Mesendoderm (in vitro differentiated cells): ENCODE data around the gene WDTC1.
A peak's percentile ranks its signal among the peaks of the same experiment; 100 is the strongest.
"Not testable (repeated sequence)": the region's sequence is repeated elsewhere in the genome, so short reads cannot be mapped to it uniquely, and the experiment has no call there.

Source experiments
- DNase-seq: peaks from one replicate; pipeline ENCODE4 v3.0.0; 2013
- H2AK5ac ChIP-seq: 2 replicates; pipeline ENCODE4 v1.6.1; 2013; ENCODE audit warnings: low read length, inconsistent platforms
- H2BK120ac ChIP-seq: 2 replicates; pipeline ENCODE4 v1.6.1; 2013; ENCODE audit warnings: low read depth, mild to moderate bottlenecking, low read length, moderate library complexity, mixed read lengths
- H2BK15ac ChIP-seq: replicated peaks from 2 replicates; pipeline ENCODE4 v1.6.1; 2013; ENCODE audit warnings: low read depth, mild to moderate bottlenecking, moderate library complexity
- H2BK5ac ChIP-seq: 2 replicates; pipeline ENCODE4 v1.6.1; 2013; ENCODE audit warnings: low read length, inconsistent platforms
- H3K18ac ChIP-seq: 2 replicates; pipeline ENCODE4 v1.6.1; 2013; ENCODE audit warnings: mild to moderate bottlenecking, low read length, mixed read lengths
- H3K23ac ChIP-seq: one replicate; pipeline ENCODE4 v1.6.1; 2013; ENCODE audit warnings: low read length
- H3K27ac ChIP-seq: 2 replicates; pipeline ENCODE4 v1.5.1; 2013; ENCODE audit warnings: low read depth, mild to moderate bottlenecking, inconsistent platforms, low read length, moderate library complexity
- H3K27me3 ChIP-seq: 2 replicates; pipeline ENCODE4 v1.6.1; 2013; ENCODE audit warnings: low read length, control low read depth, mild to moderate bottlenecking, inconsistent platforms; ENCODE audit not compliant: insufficient read depth, poor library complexity
- H3K36me3 ChIP-seq: 2 replicates; pipeline ENCODE4 v1.6.1; 2013; ENCODE audit warnings: low read length, inconsistent platforms; ENCODE audit not compliant: control insufficient read depth, insufficient read depth
- H3K4ac ChIP-seq: one replicate; pipeline ENCODE4 v1.6.1; 2013; ENCODE audit warnings: low read depth, mild to moderate bottlenecking, low read length, moderate library complexity
- H3K4me1 ChIP-seq: 2 replicates; pipeline ENCODE4 v1.6.1; 2013; ENCODE audit warnings: low read depth, low read length, inconsistent platforms; ENCODE audit not compliant: control insufficient read depth
- H3K4me2 ChIP-seq: 2 replicates; pipeline ENCODE4 v1.6.1; 2013; ENCODE audit warnings: low read length
- H3K4me3 ChIP-seq: 2 replicates; pipeline ENCODE4 v1.5.1; 2013; ENCODE audit warnings: mild to moderate bottlenecking, low read length
- H3K56ac ChIP-seq: one replicate; pipeline ENCODE4 v1.6.1; 2013; ENCODE audit warnings: low read length
- H3K79me1 ChIP-seq: 2 replicates; pipeline ENCODE4 v1.6.1; 2013; ENCODE audit warnings: low read length, inconsistent platforms
- H3K79me2 ChIP-seq: 2 replicates; pipeline ENCODE4 v1.6.1; 2013; ENCODE audit warnings: mild to moderate bottlenecking, low read length; ENCODE audit not compliant: control insufficient read depth, insufficient read depth
- H3K9ac ChIP-seq: 2 replicates; pipeline ENCODE4 v1.6.1; 2013; ENCODE audit warnings: low read length, inconsistent platforms
- H4K5ac ChIP-seq: one replicate; pipeline ENCODE4 v1.6.1; 2013; ENCODE audit warnings: low read length
- H4K8ac ChIP-seq: one replicate; pipeline ENCODE4 v1.6.1; 2013; ENCODE audit warnings: low read depth, mild to moderate bottlenecking, control low read depth, low read length, moderate library complexity
- WGBS: extraction: QIAGEN DNeasy Blood & Tissue Kit; methylation state at CpG from one replicate; pipeline ENCODE4 v1.1.7; 2013; ENCODE audit warnings: low lambda C conversion rate, missing lambda C conversion rate; ENCODE audit not compliant: insufficient coverage; ENCODE audit errors: extremely low coverage; 5-methylcytosine and 5-hydroxymethylcytosine counted together

Gene WDTC1

GRCh38 chr1:27220096-27220495 lies 14.3 kb upstream of the WDTC1 start:
- Histone ChIP-seq H2BK15ac (no peak overlapping the region), H3K4ac (no peak overlapping the region), H3K79me2 (no peaks in the 10 kb centered on the region), H3K79me1 (no peaks in the 10 kb centered on the region), H3K18ac (no peak overlapping the region), H3K36me3 (no peaks in the 10 kb centered on the region), H3K4me1 (no peaks in the 10 kb centered on the region), H3K23ac (no peak overlapping the region), H2BK5ac (no peak overlapping the region), H2AK5ac (no peak overlapping the region), H3K27ac (no peak overlapping the region), H3K9ac (no peak overlapping the region), H4K5ac (no peak overlapping the region), H3K4me3 (no peak overlapping the region), H4K8ac (no peak overlapping the region), H3K27me3 (no peaks in the 10 kb centered on the region), H3K4me2 (no peak overlapping the region), H3K56ac (no peak overlapping the region), H2BK120ac (no peak overlapping the region)
- no peak for DNase-seq
- no CpG with 5 or more reads among the region's 2 CpGs for WGBS

DNA sequence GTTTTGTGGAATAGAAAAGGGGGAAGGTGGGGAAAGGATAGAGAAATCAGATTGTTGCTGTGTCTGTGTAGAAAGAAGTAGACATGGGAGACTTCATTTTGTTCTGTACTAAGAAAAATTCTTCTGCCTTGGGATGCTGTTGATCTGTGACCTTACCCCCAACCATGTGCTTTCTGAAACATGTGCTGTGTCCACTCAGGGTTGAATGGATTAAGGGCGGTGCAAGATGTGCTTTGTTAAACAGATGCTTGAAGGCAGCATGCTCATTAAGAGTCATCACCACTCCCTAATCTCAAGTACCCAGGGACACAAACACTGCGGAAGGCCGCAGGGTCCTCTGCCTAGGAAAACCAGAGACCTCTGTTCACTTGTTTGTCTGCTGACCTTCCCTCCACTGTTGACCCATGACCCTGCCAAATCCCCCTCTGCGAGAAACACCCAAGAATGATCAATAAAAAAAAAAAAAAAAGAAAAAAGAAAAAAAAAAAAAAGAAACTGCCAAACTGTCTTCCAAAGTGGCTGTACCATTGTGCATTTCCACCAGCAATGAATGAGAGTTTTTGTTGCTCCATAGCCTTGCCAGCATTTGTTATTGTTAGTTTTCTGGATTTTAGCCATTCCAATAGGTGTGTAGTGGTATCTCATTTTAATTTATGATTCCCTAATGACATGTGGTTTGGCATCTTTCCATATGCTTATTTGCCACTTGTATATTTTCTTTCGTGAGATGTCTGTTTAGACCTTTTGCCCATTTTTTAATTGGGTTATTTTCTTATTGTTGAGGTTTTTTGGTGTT lies 13.5 kb upstream of the WDTC1 start:
- not testable (repeated sequence) for H3K27ac ChIP-seq, H3K79me1 ChIP-seq, H3K4me2 ChIP-seq, H3K36me3 ChIP-seq, H2BK5ac ChIP-seq, H4K5ac ChIP-seq, H3K79me2 ChIP-seq, H4K8ac ChIP-seq, H3K56ac ChIP-seq, H3K4me1 ChIP-seq, H3K4me3 ChIP-seq, H3K27me3 ChIP-seq, DNase-seq, H2BK120ac ChIP-seq, H3K23ac ChIP-seq, H3K18ac ChIP-seq, H3K4ac ChIP-seq, H2BK15ac ChIP-seq, H2AK5ac ChIP-seq, H3K9ac ChIP-seq
- WGBS = no CpG with 5 or more reads among the region's 5 CpGs

- no peak for DNase-seq
- Histone ChIP-seq H3K4ac (no peak overlapping the region), H3K4me1 (no peaks in the 10 kb centered on the region), H2BK5ac (no peak overlapping the region), H2AK5ac (no peak overlapping the region), H3K27ac (no peak overlapping the region), H2BK120ac (no peak overlapping the region), H3K4me3 (no peak overlapping the region), H3K56ac (no peak overlapping the region), H3K9ac (no peak overlapping the region), H3K36me3 (no peaks in the 10 kb centered on the region), H3K27me3 (no peaks in the 10 kb centered on the region), H3K18ac (no peak overlapping the region), H3K4me2 (no peak overlapping the region), H3K23ac (no peak overlapping the region), H3K79me2 (no peaks in the 10 kb centered on the region), H4K8ac (no peak overlapping the region), H2BK15ac (no peak overlapping the region), H3K79me1 (no peaks in the 10 kb centered on the region), H4K5ac (no peak overlapping the region)
- no CpG with 5 or more reads among the region's 3 CpGs for WGBS
Observed at GRCh38 chr1:27225621-27226020, 8.8 kb upstream of the WDTC1 start.

GRCh38 chr1:27227765-27228164 lies 6.7 kb upstream of the WDTC1 start:
- Histone ChIP-seq H3K56ac (no peak overlapping the region), H3K4ac (no peak overlapping the region), H3K79me2 (no peaks in the 10 kb centered on the region), H3K9ac (no peak overlapping the region), H3K27ac (no peak overlapping the region), H3K27me3 (no peaks in the 10 kb centered on the region), H2BK5ac (no peak overlapping the region), H3K23ac (no peak overlapping the region), H2BK15ac (no peak overlapping the region), H3K4me3 (no peak overlapping the region), H3K4me2 (no peak overlapping the region), H3K4me1 (no peaks in the 10 kb centered on the region), H4K5ac (no peak overlapping the region), H3K79me1 (no peaks in the 10 kb centered on the region), H3K36me3 (no peaks in the 10 kb centered on the region), H2AK5ac (no peak overlapping the region), H4K8ac (no peak overlapping the region), H2BK120ac (no peak overlapping the region), H3K18ac (no peak overlapping the region)
- WGBS = no CpG with 5 or more reads among the region's 3 CpGs
- DNase-seq = no peak

DNA sequence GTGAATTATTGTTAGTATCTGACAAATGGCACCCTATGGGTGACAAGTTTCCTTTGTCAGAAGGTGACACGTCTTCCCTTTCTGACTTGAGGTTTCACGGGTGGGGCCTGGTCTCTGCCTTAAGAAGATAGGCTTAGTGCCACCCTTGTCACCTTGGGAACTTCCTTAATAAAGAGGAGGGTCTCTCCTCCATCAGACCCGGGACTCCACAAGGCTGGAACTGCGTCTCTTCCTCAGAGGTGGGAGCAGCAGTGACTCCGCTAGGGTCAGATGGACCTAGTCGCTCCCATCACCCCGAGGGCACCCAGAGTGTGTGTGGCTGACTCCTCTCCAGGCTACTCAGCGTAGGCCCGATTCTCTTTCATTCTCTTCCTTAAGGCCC lies 774 bp upstream of the WDTC1 start:
- H3K4me2 ChIP-seq = peak overlapping the region; percentile 60
- no peak overlapping the region for H2BK15ac ChIP-seq
- H4K8ac ChIP-seq = no peak overlapping the region
- no peak overlapping the region for H4K5ac ChIP-seq
- H2BK120ac ChIP-seq = no peak overlapping the region
- no peaks in the 10 kb centered on the region for H3K36me3 ChIP-seq
- no peak overlapping the region for H3K23ac ChIP-seq
- H3K56ac ChIP-seq = peak overlapping the region; percentile 62
- H3K4me3 ChIP-seq = no peak overlapping the region
- no peaks in the 10 kb centered on the region for H3K4me1 ChIP-seq
- no peak overlapping the region for H3K27ac ChIP-seq
- H3K18ac ChIP-seq = no peak overlapping the region
- WGBS = no CpG with 5 or more reads among the region's 9 CpGs
- H3K27me3 ChIP-seq = no peaks in the 10 kb centered on the region
- H2AK5ac ChIP-seq = no peak overlapping the region
- no peak overlapping the region for H2BK5ac ChIP-seq
- DNase-seq = peak; percentile 20
- peak overlapping the region; percentile 49 for H3K9ac ChIP-seq
- no peaks in the 10 kb centered on the region for H3K79me1 ChIP-seq
- H3K4ac ChIP-seq = no peak overlapping the region
- H3K79me2 ChIP-seq = no peaks in the 10 kb centered on the region

DNA sequence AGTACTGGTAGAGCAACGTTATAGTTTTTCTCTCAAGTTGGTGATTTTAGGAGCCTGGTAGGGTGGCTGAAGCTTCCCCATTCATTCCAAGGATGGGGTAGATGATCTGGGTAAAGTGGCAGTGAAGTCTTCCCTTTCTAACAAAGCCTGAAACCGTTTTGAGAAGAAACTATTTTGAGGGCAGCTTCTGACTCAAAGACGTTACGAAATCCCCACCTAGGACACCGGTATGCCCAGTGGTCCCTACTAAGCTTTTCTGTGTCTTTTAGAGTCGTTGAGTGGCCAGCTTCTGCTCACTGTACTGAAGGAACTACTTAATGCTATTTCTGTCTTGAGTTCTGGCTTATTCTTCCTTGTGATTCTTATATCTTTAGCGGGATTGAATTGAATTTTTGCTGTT lies 1.4 kb downstream of the WDTC1 start:
- H4K5ac ChIP-seq = no peak overlapping the region
- no peak overlapping the region for H3K23ac ChIP-seq
- H3K36me3 ChIP-seq = no peaks in the 10 kb centered on the region
- no peaks in the 10 kb centered on the region for H3K79me2 ChIP-seq
- H3K27ac ChIP-seq = no peak overlapping the region
- no peak overlapping the region for H3K18ac ChIP-seq
- no peak overlapping the region for H2AK5ac ChIP-seq
- no peak for DNase-seq
- no peaks in the 10 kb centered on the region for H3K27me3 ChIP-seq
- H2BK15ac ChIP-seq = no peak overlapping the region
- H2BK5ac ChIP-seq = no peak overlapping the region
- no CpG with 5 or more reads among the region's 7 CpGs for WGBS
- no peak overlapping the region for H3K56ac ChIP-seq
- no peak overlapping the region for H3K4ac ChIP-seq
- no peak overlapping the region for H3K4me3 ChIP-seq
- H4K8ac ChIP-seq = no peak overlapping the region
- no peaks in the 10 kb centered on the region for H3K4me1 ChIP-seq
- no peak overlapping the region for H3K9ac ChIP-seq
- no peak overlapping the region for H2BK120ac ChIP-seq
- H3K79me1 ChIP-seq = no peaks in the 10 kb centered on the region
- no peak overlapping the region for H3K4me2 ChIP-seq
